Measurements from ENCODE around the gene OTOG. TPM values are rescaled to one million over a fixed set of nuclear protein-coding genes. Genes with fewer than 3 reads are reported as not detected.

The OTOG gene
- total RNA-seq, 1 donor from 2014 or later = not detected

DNA sequence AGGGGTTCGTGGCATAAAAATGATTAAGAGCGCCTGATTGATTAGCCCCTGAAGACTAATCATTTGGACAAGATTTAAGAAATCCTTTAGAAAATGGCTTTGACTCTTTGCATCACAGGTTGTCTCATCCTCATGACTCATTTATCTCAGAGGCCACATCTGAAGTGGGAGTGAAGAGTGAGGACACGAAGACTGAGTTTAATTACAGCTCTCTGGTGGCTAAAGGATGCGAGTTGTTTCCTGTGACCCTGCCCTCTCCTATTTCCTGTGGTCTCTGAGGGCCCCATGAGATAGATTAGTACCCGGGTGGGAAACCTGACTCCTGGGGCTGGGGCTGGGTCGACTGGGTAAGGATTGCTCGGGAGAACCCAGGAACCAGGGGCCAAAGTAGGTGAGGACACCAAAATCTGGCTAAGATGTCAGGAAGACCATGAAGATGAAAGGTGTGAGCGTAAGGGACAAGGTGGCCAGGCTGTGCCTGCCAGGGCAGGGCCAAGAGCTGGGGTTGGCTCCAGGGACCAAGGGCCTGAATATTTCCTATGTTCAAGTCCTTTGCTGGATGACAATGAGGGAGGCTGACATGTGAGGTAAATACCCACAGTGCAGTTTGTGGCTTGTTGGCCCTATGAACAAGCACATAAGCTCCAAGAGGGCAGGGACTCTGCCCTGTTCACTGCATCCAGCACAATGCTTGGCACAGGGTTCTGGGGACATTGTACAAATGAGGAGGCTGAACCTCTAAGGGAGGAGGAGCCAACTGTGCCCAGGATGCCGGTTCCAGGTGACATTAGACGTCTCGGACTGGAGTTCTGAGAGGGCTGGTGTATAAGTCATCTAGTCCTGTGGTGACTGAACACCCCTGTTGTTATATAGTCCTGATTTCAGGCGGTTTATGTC is 3.6 kb downstream of the OTOG start:
- no peak overlapping the region for H3K4me3 ChIP-seq (ENCODE audit: low read depth, low read length)
- no peak for DNase-seq (ENCODE audit: low read depth)
- peaks cover 17% of the 10 kb centered on the region for H3K27me3 ChIP-seq (ENCODE audit: control insufficient read depth, insufficient read depth, low read length)
- TF ChIP-seq CTCF (IDR thresholded peaks at IDR 0.05; ENCODE audit: insufficient read depth, low read length, poor library complexity, severe bottlenecking) = no peak
- H3K36me3 ChIP-seq (ENCODE audit: control insufficient read depth, insufficient read depth, low read length) = no peaks in the 10 kb centered on the region

GRCh38 chr11:17551347-17552040 is 4.4 kb downstream of the OTOG start:
- no peaks in the 10 kb centered on the region for H3K36me3 ChIP-seq (ENCODE audit: control insufficient read depth, insufficient read depth, low read length)
- H3K27me3 ChIP-seq (ENCODE audit: control insufficient read depth, insufficient read depth, low read length) = peaks cover 17% of the 10 kb centered on the region
- H3K4me3 ChIP-seq (ENCODE audit: low read depth, low read length) = no peak overlapping the region
- no peak for DNase-seq (ENCODE audit: low read depth)
- TF ChIP-seq CTCF (IDR thresholded peaks at IDR 0.05; ENCODE audit: insufficient read depth, low read length, poor library complexity, severe bottlenecking) = no peak

DNA sequence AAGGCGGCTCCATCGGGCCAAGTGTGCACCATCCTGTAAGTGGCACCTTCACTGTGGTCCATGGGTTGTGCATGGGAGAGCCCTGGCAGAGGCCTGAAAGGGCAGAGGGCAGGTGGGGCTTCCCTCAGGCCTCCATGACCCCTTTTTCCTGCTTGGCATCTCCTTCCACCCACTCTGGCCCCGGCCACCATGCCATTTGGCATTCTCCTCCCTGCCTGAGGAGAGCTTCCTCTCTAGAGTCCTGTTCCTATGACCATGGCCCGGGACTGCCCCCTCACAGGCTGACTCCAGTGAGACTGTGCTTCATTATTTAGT is 4.9 kb downstream of the OTOG start:
- peaks cover 12% of the 10 kb centered on the region for H3K27me3 ChIP-seq (ENCODE audit: control insufficient read depth, insufficient read depth, low read length)
- H3K4me3 ChIP-seq (ENCODE audit: low read depth, low read length) = no peak overlapping the region
- TF ChIP-seq CTCF (IDR thresholded peaks at IDR 0.05; ENCODE audit: insufficient read depth, low read length, poor library complexity, severe bottlenecking) = no peak
- DNase-seq (ENCODE audit: low read depth) = no peak
- no peaks in the 10 kb centered on the region for H3K36me3 ChIP-seq (ENCODE audit: control insufficient read depth, insufficient read depth, low read length)

DNA sequence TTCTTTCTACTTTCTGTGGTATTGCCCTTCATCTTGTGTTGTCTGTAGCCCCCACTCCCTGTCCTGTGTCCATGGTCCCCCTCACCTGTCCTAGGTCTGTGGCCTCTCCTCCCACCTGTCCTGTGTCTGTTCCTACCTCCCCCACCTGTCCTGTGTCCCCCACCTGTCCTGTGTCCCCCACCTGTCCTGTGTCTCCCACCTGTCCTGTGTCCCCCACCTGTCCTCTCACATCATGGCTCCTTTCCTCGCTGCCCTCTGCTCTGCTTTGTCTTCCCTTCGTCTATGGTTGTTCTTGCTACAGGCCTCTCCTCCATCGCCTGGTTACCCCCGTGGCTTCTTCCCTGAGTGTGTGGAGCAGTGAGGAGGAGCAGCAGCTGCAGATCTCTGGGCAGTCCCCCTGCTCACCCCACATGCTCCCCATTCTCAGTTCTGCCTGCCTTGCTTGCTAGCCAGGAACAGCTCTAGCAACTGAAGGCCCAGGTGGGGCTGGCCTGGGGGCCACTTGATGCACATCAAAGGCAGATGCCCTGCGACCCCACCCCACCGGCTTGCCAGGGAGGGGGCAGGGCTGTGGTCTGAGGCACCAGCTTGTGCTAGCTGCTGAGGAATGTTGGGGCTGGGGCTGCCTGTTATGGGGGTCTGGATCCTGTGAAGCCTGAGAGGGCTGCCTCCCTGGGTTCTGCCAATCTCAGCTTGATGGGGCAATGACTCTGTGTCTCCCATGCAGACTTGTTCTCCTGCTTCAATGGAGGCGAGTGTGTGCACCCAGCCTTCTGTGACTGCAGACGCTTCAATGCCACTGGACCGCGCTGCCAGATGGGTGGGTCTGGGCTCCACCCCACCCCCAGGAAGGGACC is 5.6 kb downstream of the OTOG start:
- Histone ChIP-seq H3K4me3 (ENCODE audit: low read depth, low read length) (no peak overlapping the region), H3K27me3 (ENCODE audit: control insufficient read depth, insufficient read depth, low read length) (peaks cover 7% of the 10 kb centered on the region), H3K36me3 (ENCODE audit: control insufficient read depth, insufficient read depth, low read length) (no peaks in the 10 kb centered on the region)
- no peak for TF ChIP-seq CTCF (IDR thresholded peaks at IDR 0.05; ENCODE audit: insufficient read depth, low read length, poor library complexity, severe bottlenecking)
- DNase-seq (ENCODE audit: low read depth) = no peak

DNA sequence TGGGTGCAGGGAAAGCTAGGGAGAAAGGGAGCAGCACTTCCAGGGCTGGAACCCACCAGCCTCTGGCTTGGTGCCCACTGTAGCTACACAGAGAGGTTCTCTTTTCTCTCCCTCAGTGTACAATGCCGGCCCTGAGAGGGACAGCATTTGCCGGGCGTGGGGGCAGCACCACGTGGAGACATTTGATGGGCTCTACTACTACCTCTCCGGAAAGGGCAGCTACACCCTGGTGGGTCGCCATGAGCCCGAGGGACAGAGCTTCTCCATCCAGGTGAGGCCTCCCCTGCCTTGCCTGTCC is 6.1 kb downstream of the OTOG start:
- no peaks in the 10 kb centered on the region for H3K36me3 ChIP-seq (ENCODE audit: control insufficient read depth, insufficient read depth, low read length)
- TF ChIP-seq CTCF (IDR thresholded peaks at IDR 0.05; ENCODE audit: insufficient read depth, low read length, poor library complexity, severe bottlenecking) = no peak
- H3K4me3 ChIP-seq (ENCODE audit: low read depth, low read length) = no peak overlapping the region
- no peak for DNase-seq (ENCODE audit: low read depth)
- H3K27me3 ChIP-seq (ENCODE audit: control insufficient read depth, insufficient read depth, low read length) = peaks cover 2% of the 10 kb centered on the region

Data from kidney epithelial cell (primary cell).